Anterior cingulate cortex (tissue), 58 donors: Measurements from ENCODE around the gene PCDH1.
A peak's percentile ranks its signal among the peaks of the same experiment; 100 is the strongest.

Experiments used
- DNase-seq, 58 donors: peaks; one replicate each; lab custom pipeline; 2025; lab: John Stamatoyannopoulos, UW

PCDH1 gene

DNA sequence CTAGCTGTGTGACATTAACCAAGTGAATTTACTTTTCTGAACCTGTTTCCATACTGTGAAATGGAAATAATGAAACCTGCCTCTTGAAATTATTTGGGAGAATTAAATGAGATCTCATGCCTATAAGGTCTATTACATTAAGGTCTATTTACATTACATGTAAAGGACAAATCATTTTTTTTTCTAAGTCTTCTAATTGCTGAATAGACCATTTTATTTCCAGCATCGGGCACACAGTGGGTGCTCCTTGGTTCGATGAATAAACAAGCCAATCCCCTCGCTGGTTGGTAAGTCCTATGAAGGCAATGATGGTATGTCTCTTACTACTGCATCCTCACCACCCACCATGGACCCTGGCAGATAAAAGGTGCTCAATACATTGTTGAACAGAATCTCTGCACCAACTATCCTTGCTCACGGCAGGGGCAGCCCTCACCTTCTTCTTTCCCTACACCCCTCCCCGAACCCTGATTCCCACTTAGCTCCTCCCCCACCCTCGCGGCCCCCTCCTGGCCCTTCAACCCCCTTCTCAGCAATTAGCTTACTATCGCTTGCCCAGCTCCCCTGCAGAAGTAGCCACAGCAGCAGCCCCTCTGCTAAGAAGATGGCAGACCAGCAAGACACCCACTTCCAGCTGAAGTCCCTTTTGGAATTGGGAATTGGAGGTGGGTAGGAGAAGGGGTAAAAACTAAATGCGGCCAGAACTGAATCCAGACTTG, 3.0 kb downstream of the PCDH1 start:
- no peak for DNase-seq

DNA sequence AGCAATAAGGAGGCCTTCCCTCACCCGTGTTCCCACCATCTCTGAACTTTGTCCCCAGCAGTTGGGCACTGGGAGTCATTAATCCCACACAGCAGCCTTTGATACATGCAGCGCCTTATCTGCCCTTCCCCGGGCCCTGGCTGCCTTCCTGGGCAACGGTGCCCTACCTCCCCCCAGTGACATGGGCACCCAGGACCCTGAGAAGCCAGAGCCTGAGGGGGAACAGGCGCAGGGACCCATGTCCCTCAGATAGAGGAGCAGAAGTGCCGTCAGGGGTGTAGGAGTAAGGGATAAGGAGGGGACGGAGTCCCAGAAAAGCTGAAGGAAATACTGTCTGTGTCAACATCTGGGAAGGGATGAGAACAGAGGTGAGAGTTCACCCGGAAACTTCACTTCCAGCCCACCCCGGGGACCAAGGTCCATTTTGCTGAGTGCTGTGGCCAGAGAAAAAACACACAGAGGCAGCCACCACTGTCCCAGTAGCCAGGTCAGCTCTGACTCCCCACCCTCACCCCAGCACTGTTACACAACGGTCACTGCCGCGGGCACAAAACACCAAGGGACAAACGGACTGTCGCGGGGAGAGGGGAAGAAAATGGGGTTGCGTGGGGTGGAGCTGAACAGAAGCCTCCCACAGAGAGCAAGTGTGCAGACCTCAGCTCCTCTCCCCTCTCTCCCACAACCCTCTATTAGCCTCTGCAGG, 3.8 kb downstream of the PCDH1 start:
- no peak for DNase-seq

GRCh38 chr5:141873933-141874261, 4.3 kb downstream of the PCDH1 start:
- no peak for DNase-seq

GRCh38 chr5:141872496-141873356, 5.5 kb downstream of the PCDH1 start:
- no peak for DNase-seq

GRCh38 chr5:141871870-141872269, 6.3 kb downstream of the PCDH1 start:
- DNase-seq: no peak

- no peak for DNase-seq
Measured at GRCh38 chr5:141870871-141871270, 7.3 kb downstream of the PCDH1 start.

DNA sequence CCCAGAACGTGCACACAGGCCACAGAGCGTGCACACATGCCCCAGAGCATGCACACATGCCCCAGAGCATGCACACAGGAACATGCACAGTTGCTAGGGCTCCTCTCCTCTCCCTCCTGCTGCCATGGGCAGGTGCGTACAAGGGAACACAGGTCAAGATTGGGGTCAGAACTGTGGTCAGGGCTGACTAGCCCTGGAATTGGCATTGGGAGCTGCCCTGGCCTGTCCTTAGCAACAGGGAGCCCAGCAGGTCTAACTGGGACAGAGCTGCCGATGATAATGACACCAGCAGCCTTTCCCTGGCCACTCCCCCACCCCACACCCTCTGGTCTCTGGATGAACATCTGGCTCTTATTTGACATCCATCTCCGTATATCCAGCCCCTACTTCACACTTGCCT, 8.0 kb downstream of the PCDH1 start:
- no peak for DNase-seq

DNA sequence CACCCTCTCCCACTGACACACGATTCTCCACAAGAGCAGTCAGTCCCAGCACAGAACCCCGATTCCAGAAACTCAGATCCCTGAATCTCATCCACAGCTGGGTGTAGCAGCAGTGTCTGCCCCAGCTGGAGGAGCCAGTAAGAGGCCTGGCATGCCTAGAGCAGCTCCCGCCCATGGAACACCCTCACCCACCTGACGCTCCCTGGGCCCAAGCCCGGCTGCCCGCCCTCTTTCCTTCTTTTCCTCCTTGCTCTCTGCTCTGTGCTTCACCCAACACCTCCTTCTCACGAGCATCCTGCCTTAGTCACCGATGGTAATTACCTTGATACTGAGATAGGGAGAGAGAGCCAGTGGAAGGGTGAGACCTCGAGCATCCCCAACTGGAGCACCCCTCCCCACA, 8.7 kb downstream of the PCDH1 start:
- peak in 7 of 58 donors; percentile 21 to 69 (median 30) for DNase-seq

DNA sequence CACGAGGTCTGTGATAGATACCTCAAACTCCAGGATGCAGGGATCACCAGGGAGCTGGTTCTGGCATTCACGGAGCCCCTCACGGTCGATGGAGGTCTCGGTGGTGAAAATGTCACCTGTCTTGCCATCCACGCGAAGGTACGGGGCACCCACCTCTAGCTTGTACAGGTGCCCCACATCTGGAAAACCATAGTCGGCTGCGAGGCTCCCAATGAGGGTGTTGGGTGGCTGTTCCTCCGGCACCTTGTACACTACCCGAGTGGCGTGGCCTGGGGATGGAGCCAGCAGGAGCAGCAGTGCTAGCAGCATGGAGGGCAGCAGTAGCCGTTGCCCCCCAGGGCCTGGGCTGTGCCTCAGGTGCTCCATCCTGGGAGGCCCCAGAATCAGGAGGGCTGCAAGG, 9.2 kb downstream of the PCDH1 start:
- DNase-seq: no peak

DNA sequence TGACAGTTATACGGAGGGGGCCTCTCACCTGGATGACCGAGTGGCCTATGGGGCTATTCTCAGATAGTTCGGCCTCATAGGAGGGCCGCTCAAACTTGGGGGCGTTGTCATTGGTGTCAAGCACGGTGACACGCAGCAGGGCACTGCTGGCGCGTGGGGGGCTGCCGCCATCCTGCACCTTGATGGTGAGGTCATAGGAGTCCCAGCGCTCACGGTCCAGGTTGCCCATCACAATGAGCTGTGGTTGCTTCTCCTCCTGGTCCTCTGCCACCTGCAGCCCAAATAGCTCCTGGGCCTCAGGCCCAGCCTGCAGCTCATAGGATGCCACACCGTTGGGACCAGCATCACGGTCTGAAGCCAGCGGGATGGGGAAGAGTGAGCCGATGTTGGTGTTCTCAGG, 9.7 kb downstream of the PCDH1 start:
- DNase-seq: no peak

GRCh38 chr5:141867651-141868050, 10.6 kb downstream of the PCDH1 start:
- no peak for DNase-seq

DNA sequence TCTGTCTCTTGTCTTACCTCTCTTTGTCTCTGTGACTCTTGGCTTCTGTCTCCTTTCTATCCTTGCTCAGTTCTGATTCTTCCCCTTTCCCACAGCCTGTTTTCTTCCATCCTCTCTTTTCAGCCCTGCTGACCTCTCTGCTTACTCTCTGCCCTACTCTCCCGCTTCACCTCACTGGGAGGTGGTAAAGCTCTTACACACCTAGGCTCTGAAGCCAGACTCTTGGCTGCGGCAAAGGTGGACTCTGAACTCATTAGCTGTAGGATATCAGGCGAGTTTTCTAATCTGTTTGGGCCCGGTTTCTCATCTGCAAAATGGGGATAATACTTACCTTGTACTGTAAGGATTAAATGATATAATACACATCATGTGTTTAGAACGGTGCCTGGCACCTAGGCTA, 11.1 kb downstream of the PCDH1 start:
- DNase-seq: no peak

- DNase-seq: peak in 57 of 58 donors; percentile 17 to 95 (median 82)
Measured at GRCh38 chr5:141866096-141866495, 12.1 kb downstream of the PCDH1 start.

DNA sequence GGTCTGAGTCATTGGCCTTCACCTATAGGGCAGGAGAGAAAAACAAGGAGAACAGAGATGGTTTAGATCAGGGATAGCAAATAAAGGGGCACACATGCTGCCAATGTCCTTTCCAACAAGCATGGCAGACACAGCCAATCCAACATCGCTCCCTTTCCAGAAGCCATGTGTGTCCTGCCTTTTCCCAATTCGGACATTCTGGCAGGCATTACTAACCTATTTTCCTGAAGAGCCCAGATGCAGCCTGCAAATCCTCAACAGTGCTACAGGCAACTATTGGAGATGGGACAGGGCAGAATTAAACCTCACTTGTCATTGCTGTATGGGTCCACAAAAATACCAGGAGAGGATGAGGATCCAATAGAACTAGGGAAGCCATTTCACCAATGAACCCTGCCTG, 12.8 kb downstream of the PCDH1 start:
- DNase-seq: no peak

GRCh38 chr5:141864371-141865370, 13.5 kb downstream of the PCDH1 start:
- no peak for DNase-seq

- DNase-seq: no peak
Measured at GRCh38 chr5:141863569-141864178, 14.5 kb downstream of the PCDH1 start.

GRCh38 chr5:141862936-141863543, 15.2 kb downstream of the PCDH1 start:
- DNase-seq: no peak

DNA sequence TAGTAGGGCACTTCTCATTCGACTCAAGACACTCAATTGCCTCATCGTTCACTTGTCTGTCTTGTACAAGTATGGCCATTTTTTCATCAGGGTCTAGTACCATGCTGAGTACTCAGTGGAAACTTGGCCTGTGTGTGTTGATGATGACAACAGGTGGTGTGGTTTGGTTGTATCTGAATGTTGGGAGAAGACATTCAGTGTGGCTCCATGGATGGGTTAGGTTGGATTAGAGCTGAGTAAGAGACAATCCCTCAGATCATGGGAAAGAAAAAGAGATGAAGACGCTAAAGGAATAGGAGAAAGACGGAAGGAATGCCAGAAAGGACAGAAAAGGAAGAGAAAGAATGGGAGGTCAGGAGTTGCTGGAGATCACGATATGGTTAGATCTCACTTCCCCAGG, 17.0 kb downstream of the PCDH1 start:
- no peak for DNase-seq

GRCh38 chr5:141858079-141858765, 20.0 kb downstream of the PCDH1 start:
- DNase-seq: no peak
